GM21360 (cell line): ENCODE data around the gene CLDN18.

Experiments used
- ATAC-seq: cut with Tn5 transposase; IDR thresholded peaks from one replicate; pipeline ENCODE4 v1.9.1; 2021; ENCODE audit warnings: mild to moderate bottlenecking, moderate library complexity; ENCODE audit not compliant: unreplicated experiment

CLDN18 gene

GRCh38 chr3:138009476-138010272 lies at the start of gene CLDN18:
Gene CLDN18 (plus strand): TSS chr3:138010165. CDS start chr3:138010226, 61 bp downstream.
- no peak for ATAC-seq

- ATAC-seq: no peak
Measured at GRCh38 chr3:137962251-137962650, 47.7 kb upstream of the CLDN18 start.

GRCh38 chr3:137963463-137963862 lies 46.5 kb upstream of the CLDN18 start:
- no peak for ATAC-seq

- ATAC-seq: peak; percentile 72
Measured at GRCh38 chr3:137970914-137971831, 38.8 kb upstream of the CLDN18 start.

GRCh38 chr3:137972396-137972795 lies 37.6 kb upstream of the CLDN18 start:
- no peak for ATAC-seq

- no peak for ATAC-seq
Measured at GRCh38 chr3:137978328-137978727, 31.6 kb upstream of the CLDN18 start.

- ATAC-seq: no peak
Measured at GRCh38 chr3:137987723-137988122, 22.2 kb upstream of the CLDN18 start.

GRCh38 chr3:137988152-137988551 lies 21.8 kb upstream of the CLDN18 start:
- ATAC-seq: peak; percentile 79

- ATAC-seq: peak; percentile 64
Measured at GRCh38 chr3:137988982-137989381, 21.0 kb upstream of the CLDN18 start.

- ATAC-seq: no peak
Measured at GRCh38 chr3:137990427-137990826, 19.5 kb upstream of the CLDN18 start.

- no peak for ATAC-seq
Measured at GRCh38 chr3:137992592-137992991, 17.4 kb upstream of the CLDN18 start.

- no peak for ATAC-seq
Measured at GRCh38 chr3:137998121-137999042, 11.6 kb upstream of the CLDN18 start.

- no peak for ATAC-seq
Measured at GRCh38 chr3:138003069-138003468, 6.9 kb upstream of the CLDN18 start.

GRCh38 chr3:138005627-138006026 lies 4.3 kb upstream of the CLDN18 start:
- no peak for ATAC-seq

GRCh38 chr3:138007898-138008297 lies 2.1 kb upstream of the CLDN18 start:
- ATAC-seq: no peak

GRCh38 chr3:138010273-138010590 lies 267 bp downstream of the CLDN18 start:
- ATAC-seq: no peak

- no peak for ATAC-seq
Measured at GRCh38 chr3:138011722-138012121, 1.8 kb downstream of the CLDN18 start.

- no peak for ATAC-seq
Measured at GRCh38 chr3:138012526-138012925, 2.6 kb downstream of the CLDN18 start.

GRCh38 chr3:138016065-138016464 lies 6.1 kb downstream of the CLDN18 start:
- no peak for ATAC-seq

GRCh38 chr3:138019281-138020069 lies 9.5 kb downstream of the CLDN18 start:
- no peak for ATAC-seq
